ENCODE measurements around the gene C1QB.

C1QB gene, protein sequence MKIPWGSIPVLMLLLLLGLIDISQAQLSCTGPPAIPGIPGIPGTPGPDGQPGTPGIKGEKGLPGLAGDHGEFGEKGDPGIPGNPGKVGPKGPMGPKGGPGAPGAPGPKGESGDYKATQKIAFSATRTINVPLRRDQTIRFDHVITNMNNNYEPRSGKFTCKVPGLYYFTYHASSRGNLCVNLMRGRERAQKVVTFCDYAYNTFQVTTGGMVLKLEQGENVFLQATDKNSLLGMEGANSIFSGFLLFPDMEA

DNA sequence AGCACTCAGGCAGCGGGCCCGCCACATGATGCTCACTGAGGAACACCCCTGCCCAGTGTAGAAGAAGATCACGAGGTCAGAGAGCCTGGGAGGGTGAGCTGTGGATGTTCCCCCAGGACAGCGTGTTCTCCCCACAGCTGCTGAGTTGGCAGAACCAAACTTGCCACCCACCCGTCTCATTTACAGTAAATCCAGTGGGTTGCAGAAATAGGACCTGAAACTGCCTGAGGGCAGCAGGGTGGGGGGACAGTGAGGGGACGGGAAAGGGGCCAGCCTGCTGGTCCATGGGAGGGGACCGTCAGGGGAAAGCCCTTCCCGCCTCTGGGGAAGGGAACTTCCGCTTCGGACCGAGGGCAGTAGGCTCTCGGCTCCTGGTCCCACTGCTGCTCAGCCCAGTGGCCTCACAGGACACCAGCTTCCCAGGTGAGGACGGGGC lies at the start of gene C1QB:
Gene C1QB, plus strand, starts transcription at position 356 of the 436 bp plus-strand sequence. CDS start 6,227 bp downstream, outside the sequence.
- in situ Hi-C loops (cut with MboI; ENCODE audit: low pct_unique_long_range_greater_than_20kb, low sequenced_read_pairs): no loop called here
- no peak for DNase-seq

DNA sequence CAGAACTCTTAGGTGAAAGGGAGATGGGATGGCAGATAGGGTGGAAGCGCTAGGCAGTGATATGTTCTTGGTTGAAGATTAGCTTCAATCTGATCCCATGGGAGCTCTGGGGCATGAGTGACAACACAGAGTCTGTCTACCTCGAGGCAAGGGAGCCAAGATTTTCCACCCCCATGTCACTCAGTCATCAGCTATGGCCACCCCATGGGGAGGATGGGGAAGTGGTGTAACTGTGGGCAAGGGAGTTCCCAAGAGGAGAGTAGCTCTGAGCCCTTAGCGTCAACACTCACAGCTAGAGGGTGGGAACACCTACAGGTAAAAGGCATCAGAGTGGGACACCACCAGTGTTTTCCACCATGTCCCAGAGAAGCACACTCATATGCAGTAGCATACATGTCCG lies 46.9 kb upstream of the C1QB start:
- no peak for DNase-seq
- in situ Hi-C loops (cut with MboI; ENCODE audit: low pct_unique_long_range_greater_than_20kb, low sequenced_read_pairs): no loop called here

DNA sequence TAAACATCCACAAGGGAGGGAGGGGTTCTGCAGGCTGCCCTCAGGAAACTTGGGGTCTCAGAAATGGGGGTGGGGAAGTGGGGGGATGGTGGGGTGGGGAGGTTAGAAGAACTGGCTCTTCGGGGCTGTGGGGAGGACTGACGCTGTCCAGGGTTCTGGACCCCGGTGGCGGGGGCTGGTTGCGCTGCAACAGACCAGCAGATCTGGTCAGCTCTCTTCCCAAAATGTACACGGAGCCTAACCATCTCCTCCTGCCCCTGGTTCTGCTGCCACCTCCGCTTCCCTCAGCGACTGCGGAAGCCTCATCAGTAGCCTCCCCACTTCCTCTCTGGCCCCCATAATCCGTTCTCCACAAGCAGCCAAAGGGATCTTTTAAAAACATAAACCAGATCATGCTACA lies 45.9 kb upstream of the C1QB start:
- DNase-seq: no peak

DNA sequence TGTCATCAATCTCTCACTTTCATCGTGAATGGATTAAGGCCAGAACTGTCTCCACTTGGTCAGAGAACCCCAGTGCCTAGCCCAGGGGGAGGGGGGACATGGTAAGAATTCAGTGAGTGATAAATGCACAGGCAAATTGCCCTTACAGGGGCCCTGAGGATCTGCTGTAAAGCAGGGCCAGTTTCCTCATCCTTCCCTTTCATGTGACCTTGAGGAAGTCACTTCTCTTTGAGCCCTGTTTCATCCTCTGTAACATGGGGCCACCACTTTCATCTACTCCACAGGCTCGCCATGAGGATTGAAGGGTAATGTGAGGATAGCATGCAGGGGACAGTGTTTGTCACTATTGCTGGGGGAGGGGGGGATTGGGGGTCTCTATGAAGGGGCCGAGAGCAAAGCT lies 44.7 kb upstream of the C1QB start:
- in situ Hi-C loops (cut with MboI; ENCODE audit: low pct_unique_long_range_greater_than_20kb, low sequenced_read_pairs): no loop called here
- DNase-seq: no peak

More for the DNA sequence above, 45.9 kb upstream of the C1QB start:
- in situ Hi-C loops (cut with MboI; ENCODE audit: low pct_unique_long_range_greater_than_20kb, low sequenced_read_pairs): no loop called here

DNA sequence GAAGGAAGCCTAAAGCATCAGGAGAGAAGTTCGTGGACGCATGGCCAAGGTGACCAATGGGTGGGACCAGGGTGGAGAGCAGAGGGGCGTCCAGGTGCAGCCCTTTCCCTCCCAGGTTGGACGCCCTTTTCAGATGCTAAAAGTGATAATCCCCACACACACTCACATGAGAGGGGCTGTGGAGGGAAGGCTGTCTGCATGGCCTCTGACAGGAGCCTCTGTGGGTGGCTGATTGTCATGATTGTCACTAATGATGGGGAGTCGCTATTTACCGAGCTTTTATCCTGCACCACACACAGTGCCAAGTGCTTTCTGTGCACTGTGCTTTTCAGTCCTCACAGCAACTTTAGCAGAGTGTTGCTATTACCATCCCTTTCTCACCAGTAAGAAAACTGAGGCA lies 43.7 kb upstream of the C1QB start:
- DNase-seq: no peak
- in situ Hi-C loops (cut with MboI; ENCODE audit: low pct_unique_long_range_greater_than_20kb, low sequenced_read_pairs): no loop called here

DNA sequence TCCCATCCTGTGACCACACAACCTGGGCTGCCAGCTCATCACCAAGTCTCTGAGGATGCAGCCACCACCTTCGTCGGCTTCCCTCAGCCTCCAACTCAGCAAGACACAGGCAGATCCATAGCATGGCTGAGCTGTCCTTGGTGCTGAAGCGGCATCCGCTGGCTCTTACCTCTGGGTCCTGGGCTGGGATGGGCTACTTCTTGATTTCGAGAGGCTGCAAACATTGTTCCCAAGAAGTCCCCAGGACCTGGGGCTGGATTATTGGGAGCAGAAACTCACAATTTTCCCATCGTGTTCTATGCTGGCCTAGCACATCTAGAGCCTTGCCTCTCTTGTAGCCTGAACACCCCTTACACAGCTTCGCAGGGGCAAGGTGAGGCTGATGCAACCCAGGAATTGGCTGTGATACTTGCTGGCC lies 41.5 kb upstream of the C1QB start:
- peak; percentile 68 for DNase-seq
- in situ Hi-C loops (cut with MboI; ENCODE audit: low pct_unique_long_range_greater_than_20kb, low sequenced_read_pairs): no loop called here

DNA sequence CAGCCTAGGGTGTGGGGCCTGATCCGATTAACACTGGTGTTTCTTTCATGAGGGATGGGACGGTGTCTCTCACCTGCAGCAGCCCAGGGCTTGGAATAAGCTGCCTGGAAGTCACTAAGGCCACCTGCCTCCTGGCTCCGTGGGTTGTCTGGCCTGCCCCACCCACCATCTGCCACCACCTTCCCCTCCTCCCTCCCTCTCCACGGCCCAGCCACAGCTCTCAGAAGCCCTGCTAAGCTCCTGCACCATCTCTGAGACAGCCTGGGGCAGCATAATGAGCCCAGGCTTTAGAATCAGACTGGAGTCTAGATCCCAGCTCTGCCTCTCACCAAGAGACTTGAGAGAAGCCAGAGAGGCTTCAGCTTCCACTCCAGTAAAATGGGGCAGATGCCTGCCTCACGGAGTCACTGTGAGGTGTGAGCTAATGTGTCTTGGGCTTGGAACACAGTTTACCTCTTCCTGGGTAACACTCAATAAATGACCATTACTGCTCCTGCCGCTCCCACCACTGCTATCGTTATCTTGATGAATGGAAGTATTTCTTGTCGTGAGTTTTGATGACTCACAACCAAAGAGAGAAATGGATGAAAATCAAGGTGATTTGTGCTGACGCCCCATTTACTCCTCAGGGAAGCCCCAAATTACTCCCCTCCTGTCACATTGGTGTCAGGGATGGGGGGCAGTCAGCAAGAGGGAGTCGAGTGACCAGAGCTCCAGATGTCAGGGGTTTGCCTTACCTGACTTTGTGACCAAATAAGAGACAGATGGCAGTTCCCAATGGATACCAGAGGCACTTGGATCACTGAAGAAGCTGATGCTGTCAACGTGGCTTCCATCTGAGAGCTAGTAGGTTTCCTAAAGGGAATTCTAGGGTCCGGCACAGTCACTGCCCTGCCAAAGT lies 40.1 kb upstream of the C1QB start:
- in situ Hi-C loops (cut with MboI; ENCODE audit: low pct_unique_long_range_greater_than_20kb, low sequenced_read_pairs): no loop called here
- no peak for DNase-seq

DNA sequence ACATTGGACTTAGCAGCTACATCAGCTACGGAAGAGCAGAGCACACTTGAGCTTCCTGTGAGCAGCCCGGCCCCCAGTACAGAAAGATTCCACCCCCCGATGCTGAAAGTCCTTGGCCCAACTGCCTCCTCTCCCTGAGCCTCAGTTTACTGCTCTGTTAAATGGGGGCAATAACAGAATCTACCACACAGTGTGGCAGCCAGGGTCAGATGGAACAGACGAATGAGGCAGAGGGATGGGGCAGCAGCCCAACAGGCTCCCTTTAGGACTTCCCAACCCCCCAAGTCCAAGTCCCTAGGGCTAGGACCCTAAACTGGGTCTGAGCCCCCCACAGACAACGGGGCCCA lies 39.5 kb upstream of the C1QB start:
- in situ Hi-C loops (cut with MboI; ENCODE audit: low pct_unique_long_range_greater_than_20kb, low sequenced_read_pairs): no loop called here
- no peak for DNase-seq

DNA sequence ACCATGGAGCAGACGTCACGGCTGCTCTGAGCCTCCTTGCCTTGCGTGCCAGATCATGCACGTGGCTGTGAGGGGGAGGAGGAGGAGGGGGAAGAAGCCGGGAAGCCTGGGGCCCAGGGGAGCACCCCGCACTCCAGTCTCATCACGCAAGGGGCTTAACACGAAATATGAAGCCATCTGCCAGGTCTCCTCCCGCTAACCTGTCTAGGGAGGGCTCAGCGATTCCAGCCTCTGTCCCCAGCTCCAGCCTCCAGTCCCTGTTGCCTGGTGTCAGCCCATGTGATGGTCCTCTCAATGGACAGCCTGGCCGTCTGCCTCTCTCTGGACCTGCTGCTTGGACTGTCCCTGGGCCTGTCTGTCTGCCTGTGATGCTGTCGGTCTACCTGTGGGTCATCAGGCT lies 39.1 kb upstream of the C1QB start:
- DNase-seq: peak; percentile 4
- in situ Hi-C loops (cut with MboI; ENCODE audit: low pct_unique_long_range_greater_than_20kb, low sequenced_read_pairs): no loop called here

DNA sequence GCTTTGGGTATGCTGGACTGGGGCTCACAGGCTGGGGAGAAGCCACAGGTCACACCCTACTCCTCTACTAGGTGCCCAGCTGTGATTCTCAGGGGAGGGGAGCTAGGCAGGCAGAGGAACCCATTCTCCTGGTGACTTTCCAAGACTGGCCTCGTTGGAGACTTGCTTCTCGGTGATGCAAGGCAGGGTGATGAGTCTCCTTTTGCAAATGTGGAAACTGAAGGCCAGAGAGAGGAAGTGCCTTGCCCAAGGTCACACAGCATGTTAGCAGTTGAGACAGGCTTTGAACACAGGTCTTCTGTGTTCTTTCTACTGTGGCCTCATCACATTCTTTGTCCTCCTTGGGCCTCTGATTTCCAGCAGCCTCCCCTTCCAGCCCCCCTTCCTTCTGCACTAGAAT lies 37.1 kb upstream of the C1QB start:
- DNase-seq: no peak
- in situ Hi-C loops (cut with MboI; ENCODE audit: low pct_unique_long_range_greater_than_20kb, low sequenced_read_pairs): no loop called here

DNA sequence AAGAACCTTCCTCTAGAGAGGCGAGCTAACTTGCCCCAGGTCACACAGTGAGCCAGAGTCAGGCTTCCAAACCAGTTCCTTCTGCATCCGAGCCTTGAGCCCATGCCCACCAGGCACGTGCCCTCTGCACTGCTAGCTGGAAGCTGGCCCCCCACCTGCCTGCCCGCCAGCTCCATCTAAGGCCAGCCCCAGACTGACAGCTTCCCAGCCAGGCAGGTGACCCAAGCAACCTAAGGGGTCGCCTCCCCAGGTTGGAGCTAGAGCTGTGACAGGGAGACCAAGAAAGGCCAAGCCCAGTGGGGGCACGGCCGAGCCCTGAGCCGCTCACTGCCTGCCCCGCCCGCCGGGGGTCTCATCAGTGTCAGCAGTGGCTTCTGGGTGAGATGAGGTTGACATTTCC lies 36.5 kb upstream of the C1QB start:
- no peak for DNase-seq
- in situ Hi-C loops (cut with MboI; ENCODE audit: low pct_unique_long_range_greater_than_20kb, low sequenced_read_pairs): no loop called here

DNA sequence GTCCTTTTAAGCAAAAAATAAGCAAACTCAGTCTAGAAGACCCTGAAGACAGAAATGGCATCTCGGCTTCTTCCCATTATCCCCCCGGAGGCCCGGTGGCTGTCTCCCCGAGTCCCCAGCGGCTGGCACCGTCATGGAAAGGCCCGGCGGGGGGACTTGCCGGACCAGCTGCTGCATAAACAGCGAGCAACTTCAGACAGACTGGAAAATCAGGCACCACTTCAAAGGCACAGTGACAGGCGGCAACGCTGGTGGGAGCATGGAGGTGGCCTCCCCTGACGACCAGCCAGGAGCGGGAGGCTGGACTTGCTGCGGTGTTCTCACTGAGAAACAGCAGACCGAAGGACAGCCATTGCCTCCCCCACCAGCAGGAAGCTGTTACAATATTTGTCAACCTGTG lies 35.0 kb upstream of the C1QB start:
- in situ Hi-C loops (cut with MboI; ENCODE audit: low pct_unique_long_range_greater_than_20kb, low sequenced_read_pairs): no loop called here

DNA sequence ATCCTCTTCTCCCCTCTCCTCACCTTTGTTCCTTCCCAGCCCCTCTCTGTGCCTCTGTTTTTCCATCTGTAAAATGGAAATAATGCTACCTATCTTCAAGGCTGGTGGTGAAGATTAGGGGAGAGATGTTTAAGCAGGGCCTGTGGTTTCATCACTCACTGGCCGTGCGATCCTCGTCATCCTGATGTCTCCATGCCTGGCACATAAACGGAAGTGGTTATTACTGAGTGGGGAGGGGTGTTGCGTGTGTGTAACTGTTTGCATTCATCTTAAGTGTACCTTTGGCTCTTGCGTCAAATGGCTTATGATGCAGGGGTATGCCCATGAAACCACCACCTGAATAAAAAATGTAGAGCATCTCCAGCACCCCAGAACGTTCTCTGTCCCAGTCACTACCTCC lies 33.8 kb upstream of the C1QB start:
- in situ Hi-C loops (cut with MboI; ENCODE audit: low pct_unique_long_range_greater_than_20kb, low sequenced_read_pairs): no loop called here

More for the DNA sequence above, 35.0 kb upstream of the C1QB start:
- DNase-seq: no peak

DNA sequence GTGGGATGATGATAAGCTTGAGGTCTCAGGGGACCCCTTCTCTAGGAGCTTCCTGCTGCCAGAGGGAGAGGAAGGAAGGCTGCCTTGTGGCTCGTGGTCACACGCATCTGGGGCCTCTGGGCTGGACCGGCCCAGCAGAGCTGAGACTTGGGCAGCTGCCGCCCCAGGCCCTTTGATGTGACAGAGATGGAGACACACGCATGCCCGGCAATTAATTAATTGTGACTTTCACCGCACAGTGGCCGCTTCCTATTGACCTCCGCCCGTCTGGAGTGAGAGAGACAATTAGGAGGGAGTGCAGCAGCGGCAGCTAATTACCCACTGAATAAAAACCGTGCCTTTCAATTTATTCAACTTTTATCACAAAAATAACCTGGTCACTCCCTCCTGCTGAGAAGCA lies 33.2 kb upstream of the C1QB start:
- in situ Hi-C loops (cut with MboI; ENCODE audit: low pct_unique_long_range_greater_than_20kb, low sequenced_read_pairs): no loop called here
- no peak for DNase-seq

More for the DNA sequence above, 33.8 kb upstream of the C1QB start:
- peak; percentile 64 for DNase-seq

DNA sequence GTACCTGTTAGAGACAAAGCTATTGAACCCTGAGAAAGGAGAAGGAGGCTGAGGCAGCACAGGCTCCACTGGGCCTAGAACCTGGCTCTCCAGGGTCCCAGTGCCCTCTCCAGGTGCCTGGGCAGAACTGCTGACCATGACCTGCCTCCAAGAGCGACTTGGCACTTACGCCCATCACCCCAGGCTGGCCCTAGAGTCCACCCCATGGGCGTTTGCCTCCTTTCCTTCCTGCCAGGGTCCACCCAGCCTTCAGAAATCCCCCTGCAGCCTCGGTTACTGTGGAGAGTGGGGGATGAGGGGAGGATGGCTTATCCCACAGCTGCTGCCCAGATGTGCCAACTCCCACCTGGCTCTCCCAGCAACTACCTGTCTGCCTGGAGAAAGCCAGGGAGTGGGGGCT lies 31.3 kb upstream of the C1QB start:
- in situ Hi-C loops (cut with MboI; ENCODE audit: low pct_unique_long_range_greater_than_20kb, low sequenced_read_pairs): no loop called here
- no peak for DNase-seq

DNA sequence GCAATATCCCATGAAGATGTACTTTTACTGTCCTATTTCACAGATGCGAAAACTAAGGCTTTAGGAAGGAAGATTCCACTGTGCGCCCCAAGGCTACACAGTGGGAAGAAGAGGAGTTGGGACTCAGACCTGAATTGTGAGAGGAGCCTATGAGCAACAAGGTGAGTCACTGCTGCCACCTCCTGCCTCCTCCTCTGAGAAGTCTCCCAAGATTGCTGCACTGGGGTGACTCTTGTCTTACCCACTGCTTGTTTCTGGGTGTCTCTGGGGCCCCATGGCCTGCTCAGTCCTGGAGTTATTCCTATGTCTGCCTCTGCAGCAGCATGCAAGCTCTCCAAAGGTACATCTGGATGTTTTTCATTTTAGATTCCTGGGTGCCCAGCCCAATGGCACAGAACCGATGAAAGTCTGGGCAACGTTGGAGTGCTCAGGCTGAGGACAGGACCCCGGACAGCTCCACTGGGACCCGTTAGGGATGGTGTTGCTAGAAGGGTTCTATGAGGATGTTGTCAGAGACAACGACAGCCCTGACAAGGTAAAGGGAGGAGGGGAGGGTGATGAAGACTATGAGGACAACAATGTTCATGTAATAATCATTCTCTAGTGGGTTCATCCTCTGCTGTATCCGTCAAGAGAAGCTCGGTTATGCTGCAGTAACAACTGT lies 27.6 kb upstream of the C1QB start:
- in situ Hi-C loops (cut with MboI; ENCODE audit: low pct_unique_long_range_greater_than_20kb, low sequenced_read_pairs): no loop called here
- DNase-seq: peak; percentile 10

DNA sequence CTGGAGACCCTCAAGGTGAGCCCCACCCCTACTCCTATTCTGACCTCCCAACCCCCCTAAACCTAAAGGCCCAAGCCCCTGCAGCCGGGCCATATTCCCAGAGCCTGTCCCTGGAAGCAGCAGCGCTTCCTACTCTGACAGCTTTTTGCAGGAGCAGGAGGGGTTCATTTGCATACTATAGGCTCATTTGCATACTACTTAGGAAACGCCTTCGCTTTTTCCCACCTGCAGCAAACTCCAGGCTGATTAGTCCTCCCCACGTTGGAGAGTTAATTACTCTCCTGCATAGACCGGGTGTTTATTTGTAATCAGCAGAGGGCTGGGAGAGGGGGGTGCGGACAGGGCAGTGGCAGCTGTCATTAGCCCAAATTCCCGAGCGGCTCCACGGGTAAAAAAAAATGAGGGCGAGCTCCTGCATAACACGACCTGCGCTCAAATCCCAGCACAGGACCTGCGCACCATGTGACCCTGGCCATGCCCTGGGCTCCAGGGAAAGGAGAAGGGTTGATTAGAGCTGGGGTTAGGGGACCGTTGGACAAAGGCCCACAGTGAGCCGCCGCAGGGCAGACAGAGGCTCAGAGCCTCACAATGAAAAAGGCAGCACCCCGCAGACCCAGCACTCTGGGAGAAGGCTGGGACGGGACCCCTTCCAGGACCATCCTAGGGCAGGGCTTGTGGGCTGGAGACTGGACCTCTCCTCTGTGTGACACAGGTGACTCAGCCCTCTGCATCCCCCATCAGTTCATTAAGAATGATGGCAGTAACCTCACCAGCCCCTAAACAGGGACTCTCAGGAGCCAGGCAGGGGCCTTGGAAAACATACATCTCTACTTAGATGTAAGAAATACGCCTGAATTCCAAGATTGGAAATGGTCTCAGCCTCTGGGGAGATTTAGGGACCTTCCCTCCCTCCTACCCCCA lies 26.5 kb upstream of the C1QB start:
- in situ Hi-C loops (cut with MboI; ENCODE audit: low pct_unique_long_range_greater_than_20kb, low sequenced_read_pairs): no loop called here
- no peak for DNase-seq

DNA sequence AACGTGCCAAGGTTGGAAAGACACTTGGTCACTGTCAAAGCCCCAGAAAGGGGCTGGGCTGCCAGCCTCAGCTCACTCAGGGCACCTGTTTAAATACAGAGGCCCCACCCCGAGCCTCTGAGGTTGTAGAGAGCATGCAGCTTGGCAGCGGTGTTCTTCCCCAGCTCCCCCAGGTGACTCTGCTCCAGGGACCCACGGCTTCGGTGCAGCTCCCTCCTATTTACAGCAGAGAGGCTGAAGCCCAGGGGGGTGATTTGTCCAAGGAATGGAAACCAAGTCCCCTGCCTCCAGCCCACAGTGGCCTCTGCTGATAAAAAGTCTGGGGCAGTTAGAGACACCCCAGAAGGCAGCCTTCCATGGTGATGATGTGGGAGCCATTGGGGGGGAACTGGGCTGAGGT lies 25.7 kb upstream of the C1QB start:
- in situ Hi-C loops (cut with MboI; ENCODE audit: low pct_unique_long_range_greater_than_20kb, low sequenced_read_pairs): no loop called here

More for the DNA sequence above, 25.7 kb upstream of the C1QB start:
- no peak for DNase-seq

All from KBM-7 (cell line).